Stimulated activated CD8-positive, alpha-beta memory T cell treated with anti-CD3 and anti-CD28 coated beads, Interleukin-15, amount 100 ng/mL, for 1 hour (primary cell): ENCODE measurements around the gene ELF2.
A peak's percentile ranks its signal among the peaks of the same experiment; 100 is the strongest.
"Not testable (repeated sequence)": the region's sequence is repeated elsewhere in the genome, so short reads cannot be mapped to it uniquely, and the experiment has no call there.

ENCODE experiments used
- DNase-seq: peaks from one replicate; pipeline ENCODE4 v3.0.0-alpha.2; 2020; ENCODE audit warnings: low read depth

ELF2 gene

DNA sequence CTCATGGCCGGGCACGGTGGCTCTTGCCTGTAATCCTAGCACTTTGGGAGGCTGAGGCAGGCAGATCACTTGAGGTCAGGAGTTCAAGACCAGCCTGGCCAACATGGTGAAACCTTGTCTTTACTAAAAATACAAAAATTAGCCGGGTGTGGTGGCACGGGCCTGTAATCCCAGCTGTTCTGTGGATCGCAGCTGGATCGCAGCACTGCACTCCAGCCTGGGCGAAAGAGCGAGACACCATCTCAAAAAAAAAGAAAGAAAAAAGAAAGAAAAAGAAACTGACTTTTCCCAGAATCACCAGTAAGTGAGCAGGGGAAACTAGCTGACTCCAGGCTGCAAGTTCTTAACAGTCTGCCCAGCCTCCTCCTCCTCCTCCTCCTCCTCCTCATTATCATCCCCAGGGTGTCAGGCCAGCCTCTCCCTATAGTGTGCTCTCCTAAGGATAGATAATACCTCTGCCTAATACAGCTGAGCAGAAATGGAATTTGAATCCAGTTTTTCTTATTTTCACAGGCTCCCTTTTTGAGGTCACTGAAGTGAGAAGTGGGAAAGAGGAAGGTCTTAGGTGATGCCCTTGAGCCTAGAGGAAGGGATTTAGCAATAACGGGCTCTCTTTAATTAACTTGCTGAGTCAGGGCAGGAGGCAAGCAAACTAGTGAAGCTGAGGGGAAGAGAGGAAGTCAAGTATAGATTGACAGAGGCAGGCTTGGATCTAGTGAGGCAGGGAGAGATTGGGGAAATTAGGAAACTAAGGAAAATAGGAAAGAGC, 11.8 kb upstream of the ELF2 start:
- no peak for DNase-seq

DNA sequence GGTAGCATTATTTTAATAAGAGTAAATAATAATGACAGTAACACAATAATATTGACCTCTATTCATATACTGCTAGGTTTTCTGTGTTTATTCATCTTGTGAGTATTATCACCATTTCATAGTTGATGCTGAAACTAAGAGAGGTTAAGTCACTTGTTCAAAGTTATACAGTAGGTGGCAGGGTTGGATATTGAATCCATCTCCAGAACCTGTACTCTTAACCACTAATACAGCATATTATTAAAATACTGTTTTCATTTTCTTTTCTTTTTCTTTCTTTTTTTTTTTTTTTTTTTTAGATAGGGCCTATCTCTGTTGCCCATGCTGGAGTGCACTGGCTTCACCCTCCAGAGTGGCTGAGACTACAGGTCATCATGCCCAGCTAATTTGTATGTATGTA, 7.1 kb upstream of the ELF2 start:
- no peak for DNase-seq

DNA sequence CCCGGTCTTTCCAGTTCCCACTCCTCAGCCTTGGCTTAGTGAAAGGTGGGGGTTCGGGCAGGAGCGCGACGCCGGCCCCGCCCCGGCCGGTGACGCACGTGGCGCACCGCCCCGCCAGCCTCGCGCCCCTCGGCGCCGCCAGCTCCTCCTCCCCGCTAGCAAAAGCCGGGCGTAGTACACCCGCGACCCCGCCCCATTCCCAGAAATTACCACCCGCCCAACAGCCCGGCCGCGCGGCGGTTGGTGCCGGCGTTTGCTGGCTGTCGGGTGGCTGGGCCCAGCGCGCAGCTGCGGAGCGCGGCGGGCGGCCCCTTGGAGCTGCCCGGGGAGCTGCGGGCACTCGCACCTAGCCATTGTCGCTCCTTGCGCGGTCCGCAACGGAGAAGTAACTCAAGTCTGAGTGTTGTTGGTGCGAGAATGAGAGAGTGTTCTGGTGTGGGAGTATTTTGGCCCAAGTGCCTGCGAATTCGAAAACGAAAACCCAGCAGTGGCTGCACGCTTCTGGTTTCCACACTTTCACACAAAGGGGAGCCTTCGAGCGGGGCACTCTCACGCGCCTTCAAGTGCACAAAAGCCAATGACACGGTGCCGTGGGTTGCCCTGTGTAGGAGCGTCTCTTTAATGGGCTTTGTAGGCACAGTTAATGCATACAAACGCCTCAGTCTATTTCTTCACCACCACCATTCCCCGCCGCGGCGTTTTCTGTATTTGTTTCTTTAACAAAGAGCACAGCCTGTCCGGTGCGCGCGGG, 1.0 kb upstream of the ELF2 start:
- DNase-seq: peak; percentile 75

DNA sequence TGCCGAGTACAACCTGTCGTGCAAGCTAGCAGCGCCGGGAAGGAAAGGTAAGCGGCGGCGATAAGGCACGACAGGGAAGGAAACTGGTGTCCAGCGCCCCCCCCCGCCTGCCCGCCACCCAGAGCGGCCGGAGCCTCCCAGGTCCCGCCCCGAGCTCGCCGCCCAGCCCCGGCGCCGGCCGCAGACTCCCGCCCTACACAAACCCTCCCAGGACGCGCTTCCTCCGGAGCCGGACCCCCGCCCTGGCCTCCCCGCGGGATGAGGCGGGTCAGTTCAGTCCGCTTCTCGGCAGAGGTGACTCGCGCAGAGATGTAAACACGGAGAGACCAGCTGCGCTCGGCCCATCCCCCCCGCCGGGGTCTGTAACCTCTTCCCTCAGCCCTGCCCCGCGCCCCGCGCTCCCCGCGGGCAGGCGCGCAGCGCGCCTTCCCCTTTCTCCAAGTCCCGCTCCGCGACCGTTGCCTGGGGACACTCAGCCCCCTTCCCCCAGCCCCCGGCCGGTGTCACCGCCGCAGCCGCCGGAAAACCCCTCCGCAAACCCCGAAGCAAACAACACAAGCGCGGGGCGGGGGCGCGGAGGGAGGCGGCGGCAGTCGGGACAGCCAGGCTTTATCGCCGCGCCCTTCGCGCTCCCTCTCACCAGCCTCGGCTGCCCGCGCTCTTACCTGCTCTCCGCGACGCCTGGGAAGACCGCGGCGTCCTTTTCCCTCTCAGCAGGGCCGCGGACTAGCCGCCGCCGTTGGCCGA, 543 bp downstream of the ELF2 start:
- peak; percentile 26 for DNase-seq

DNA sequence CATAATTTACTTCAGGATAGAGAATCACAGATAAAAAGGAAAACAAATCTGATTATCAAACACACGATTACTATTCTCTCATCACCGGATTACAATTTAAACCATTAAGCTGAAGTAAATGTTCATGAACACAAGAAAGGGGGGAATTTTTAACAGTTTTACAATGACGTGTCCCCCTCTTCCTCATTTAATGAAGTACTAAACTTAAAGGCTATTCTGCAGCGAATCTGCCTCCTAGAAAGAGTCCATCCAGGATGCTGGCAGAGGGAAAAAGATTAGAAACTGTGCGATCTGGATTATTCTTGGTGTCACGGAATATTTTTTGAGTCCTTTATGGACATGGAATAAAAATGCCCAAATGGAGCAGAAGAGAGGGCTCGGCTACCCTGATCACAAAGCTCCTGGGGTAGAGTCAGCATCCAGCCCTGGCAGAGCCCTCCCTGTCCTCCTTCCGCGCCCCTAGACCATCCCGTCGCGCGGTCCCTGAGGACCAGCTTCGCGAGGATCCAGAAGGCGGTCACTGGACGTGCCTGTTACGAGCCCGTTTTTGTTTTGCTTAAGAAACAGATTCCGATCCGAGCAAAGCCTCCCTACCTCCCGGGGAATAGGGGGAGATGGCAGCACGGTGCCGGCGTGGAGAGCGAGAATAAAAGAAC, 1.2 kb downstream of the ELF2 start:
- DNase-seq: no peak

DNA sequence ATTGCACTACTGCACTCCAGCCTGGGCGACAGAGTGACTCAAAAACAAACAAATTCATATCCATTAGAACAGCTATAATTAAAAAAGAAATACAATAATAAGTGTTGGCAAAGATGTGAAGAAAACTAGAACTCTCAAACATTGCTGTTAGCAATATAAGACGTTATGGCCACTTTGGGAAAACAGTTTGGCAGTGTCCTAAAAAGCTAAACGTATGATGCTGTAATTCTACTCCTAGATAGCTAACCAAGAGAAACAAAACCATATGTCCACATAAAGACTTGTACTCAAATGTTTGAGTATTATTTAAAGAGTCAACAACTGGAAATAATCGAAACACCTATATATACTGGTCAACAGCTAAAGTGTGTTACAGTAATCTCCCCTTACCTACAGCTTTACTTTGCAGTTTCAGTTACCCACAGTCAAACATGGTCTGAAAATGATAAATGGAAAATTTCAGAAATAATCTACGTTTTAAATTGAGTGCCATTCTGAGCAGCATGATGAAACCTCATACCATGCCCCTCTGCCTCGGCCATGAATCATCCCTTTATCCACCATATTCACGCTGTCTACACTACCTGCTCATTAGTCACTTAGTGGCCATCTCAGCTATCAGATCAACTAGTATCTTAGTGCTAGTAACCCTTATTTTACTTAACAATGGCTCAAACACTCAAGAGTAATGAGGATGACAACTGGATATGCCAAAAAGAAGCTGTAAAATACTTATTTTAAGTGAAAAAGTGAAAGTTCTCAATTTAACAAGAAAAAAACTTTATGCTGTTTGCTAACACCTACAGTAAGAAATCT, 4.9 kb downstream of the ELF2 start:
- DNase-seq: no peak

DNA sequence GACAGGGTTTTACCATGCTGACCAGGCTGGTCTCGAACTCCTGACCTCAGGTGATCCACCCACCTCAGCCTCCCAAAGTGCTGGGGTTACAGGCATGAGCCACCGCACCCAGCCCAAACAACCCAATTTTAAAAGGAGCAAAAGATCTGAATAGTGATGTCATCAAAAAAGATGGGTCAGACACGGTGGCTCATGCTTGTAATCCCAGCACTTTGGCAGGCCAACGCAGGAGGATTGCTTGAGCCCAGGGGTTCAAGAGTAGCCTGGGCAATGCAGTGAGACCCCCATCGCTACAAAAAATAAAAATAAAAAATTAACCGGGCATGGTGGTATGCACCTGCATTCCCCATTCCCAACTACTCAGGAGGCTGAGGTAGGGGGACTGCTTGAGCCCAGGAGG, 6.1 kb downstream of the ELF2 start:
- no peak for DNase-seq

DNA sequence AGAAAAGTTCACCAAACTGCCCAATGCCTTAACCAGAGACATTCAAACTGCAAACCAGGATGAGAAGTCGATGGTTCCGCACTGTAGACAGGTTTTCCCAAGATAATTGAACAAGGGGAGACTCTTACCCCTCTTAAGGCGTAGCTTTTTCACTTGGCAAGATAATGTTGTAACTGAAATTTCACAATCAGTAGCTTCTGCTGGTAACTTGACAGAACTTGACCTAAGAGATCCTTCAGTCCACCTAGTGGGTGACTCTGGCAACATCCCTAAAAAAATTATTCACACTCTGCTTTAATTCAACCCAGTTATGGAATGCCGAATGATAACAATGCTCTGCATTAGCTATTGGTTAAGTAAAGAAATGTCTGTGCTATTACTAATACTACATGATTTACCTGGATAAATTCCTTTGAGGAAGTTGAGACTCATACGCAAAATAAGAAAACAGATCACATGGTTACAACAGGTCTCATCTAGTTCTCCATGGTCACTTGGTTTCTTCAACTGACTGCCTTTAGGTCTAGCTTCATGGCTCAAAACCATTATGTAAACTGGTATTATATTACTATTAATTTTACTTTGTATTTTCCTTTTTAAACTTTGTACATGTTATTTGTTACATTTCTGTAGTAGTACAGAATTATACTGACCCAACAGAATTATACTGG, 9.1 kb downstream of the ELF2 start:
- no peak for DNase-seq

DNA sequence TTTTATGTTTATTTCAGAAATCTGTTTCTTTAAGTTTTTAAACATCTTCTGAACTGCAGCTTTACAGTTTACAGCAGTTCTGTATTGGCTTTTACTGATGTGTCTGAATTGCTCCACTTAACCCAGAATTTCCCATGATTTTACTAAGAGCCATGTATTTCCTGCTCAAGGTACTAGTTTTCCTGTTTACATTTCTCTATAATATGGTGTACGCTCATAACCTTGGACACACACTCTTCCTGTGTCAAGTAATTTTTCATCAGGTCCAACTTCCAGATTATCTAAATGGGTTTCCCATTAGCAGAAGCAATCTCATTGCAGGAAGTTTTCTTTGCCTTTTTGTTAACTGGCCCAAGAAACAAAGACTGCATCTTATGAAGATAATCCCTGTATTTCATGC, 12.3 kb downstream of the ELF2 start:
- no peak for DNase-seq

DNA sequence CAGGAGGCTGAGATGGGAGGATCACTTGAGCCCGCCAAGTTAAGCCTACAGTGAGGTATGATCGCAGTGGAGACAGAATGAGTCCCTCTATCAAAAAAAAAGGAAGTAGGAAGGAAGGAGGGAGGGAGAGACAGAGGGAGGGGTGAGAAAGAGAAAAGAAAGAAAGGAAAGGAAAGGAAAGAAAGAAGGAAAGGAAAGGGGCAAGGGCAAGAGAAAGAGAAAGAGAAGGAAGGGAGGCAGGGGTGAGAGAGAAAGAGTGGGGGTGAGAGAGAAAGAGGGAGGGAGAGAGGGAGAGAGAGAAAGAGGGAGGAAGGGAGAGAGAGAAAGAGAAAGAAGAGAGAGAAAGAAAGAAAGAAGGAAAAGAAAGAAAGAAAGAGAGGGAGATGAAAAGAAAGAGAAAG, 13.2 kb downstream of the ELF2 start:
- no peak for DNase-seq

DNA sequence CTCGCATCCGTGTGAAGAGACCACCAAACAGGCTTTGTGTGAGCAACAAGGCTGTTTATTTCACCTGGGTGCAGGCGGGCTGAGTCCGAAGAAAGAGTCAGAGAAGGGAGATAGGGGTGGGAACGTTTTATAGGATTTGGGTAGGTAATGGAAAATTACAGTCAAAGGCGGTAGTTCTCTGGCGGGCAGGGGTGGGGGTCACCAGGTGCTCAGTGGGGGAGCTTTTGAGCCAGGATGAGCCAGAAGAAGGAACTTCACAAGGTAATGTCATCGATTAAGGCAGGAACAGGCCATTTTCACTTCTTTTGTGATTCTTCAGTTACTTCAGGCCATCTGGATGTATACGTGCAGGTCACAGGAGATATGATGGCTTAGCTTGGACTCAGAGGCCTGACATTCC, 19.0 kb downstream of the ELF2 start:
- not testable (repeated sequence) for DNase-seq

DNA sequence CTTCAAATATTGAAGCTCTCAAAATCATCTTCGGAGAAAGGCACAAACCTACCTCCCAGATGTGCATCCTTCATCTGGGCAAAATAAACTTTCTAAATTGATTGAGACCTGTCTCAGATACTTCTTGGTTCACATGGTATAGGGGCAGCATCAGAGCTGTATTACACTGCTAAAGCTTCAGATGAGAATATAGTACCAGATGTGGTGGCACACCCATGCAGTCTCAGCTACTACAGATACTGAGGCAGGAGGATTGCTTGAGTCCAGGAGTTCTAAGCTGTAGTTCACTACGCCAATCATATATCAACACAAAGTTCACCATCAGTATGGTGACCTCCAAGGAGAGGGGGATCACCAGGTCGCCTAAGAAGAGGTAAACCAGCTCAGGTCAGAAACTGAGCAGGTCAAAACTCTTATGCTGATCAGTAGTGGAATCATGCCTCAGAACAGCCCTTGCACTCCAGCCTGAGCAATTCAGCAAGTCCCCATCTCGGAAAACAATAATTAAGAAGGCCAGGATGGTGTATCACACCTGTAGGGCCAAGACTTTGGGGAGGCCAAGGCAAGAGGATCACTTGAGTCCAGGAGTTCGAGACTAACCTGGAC, 22.0 kb downstream of the ELF2 start:
- DNase-seq: no peak

DNA sequence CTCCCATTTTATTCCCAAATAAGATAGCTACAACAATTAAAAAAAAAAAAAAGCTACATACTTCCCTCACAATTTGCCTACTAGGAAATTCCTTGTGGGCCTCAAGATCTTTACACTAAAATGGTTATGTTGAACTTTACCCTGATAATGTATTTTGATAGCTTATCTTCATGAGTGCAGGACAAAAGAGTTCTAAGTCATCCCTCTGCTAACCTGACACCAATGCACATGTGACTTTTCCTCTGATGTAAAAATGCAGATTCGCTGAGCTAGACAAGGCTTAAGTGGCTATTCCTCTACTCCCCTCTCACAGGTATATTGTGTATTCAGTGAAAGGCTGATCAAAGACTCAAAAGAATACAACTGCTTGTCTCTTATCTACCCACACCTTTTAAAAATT, 22.5 kb downstream of the ELF2 start:
- no peak for DNase-seq

DNA sequence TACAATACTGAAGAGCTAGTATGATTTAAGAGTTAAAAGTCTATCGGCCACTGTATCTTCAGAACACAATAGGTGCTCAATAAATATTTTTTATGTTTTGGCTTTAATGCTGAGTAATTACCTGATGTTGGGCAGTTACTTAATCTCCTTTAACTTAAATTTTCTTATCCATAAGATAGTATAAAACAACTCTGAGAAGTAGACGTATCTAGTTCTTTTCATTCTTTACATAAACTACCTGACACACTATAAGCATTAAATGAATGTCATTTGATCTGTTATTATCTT, 22.9 kb downstream of the ELF2 start:
- DNase-seq: no peak

DNA sequence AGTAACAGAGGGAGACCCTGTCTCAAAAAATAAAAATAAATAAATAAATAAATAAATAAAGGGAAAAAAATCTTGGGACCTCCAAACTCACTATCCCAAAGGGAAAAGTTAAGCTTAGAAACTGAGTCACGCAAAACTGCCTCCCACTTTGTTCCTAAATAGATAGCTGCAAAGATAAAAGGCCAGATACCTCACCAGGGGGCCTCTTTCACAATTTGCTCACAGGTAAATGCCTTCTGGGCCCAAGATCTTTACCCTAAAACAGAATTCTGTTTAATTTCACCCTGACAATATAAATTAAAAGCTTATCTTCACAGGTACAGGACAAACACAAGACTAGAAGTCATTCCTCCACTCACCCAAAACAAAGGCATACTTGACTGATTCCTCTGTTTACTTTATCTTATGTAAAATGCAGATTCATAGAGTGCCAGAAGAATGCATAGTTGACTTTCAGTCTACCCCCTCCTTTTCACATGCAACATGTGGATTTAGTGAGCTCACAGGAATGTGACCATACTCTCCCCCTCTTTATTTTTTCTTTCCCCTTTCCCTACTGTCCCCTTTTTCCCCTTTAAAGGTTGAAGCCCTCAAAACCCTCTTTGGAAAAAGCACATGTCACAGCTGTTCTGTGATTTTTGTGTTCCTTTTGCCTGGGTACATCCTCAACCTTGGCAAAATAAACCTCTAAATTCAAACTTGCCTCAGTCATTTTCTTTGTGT, 23.4 kb downstream of the ELF2 start:
- no peak for DNase-seq

DNA sequence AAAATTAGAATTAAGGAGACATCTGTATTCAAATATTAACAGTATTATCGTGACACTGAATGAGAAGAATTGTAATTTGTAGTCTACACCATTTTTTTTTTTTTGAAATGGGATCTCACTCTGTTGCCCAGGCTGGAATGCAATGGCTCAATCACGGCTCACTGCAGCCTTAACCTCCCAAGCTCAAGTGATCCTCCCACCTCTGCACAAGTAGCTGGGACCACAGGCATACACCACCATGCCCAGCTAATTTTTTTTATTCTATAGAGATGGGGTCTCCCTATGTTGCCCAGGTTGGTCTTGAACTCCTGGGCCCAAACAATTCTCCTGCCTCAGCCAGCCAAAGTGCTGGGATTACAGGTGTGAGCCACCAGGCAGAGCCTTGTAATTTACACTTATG, 24.8 kb downstream of the ELF2 start:
- DNase-seq: no peak

DNA sequence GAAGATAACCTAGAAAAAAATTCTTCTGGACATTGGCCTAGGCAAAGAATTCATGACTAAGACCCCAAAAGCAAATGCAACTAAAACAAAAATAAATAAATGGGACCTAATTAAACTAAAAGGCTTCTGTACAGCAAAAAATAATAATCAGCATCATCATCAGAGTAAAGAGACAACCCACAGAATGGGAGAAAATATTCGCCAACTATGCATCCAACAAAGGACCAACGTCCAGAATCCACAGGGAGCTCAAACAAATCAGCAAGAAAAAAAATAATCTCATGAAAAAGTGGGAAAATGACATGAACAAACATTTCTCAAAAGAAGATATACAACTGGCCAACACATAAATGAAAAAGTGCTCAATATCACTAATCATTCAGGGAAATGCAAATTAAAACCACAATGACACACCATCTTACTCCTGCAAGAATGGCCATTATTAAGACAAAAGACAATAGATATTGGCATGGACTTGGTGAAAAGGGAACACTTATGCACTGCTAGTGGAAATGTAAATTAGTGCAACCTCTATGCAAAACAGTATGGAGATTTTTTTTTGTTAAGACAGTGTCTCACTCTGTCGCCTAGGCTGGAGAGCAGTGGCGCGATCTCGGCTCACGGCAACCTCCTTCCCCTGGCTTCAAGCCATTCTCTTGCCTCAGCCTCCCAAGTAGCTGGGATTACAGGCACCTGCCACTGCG, 29.9 kb downstream of the ELF2 start:
- DNase-seq: no peak

DNA sequence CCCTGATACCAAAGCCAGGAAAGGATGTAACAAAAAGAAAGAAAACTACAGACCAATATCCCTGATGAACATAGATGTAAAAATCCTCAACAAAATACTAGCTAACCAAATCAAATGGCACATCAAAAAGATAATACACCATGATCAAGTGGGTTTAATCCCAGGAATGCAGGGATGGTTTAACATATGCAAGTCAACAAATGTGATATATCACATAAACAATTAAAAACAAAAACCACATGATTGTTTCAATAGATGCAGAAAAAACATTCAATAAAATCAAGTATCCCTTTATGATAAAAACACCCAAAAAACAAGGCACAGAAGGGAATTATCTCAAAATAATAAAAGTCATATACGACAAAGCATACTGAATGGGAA, 31.5 kb downstream of the ELF2 start:
- no peak for DNase-seq

DNA sequence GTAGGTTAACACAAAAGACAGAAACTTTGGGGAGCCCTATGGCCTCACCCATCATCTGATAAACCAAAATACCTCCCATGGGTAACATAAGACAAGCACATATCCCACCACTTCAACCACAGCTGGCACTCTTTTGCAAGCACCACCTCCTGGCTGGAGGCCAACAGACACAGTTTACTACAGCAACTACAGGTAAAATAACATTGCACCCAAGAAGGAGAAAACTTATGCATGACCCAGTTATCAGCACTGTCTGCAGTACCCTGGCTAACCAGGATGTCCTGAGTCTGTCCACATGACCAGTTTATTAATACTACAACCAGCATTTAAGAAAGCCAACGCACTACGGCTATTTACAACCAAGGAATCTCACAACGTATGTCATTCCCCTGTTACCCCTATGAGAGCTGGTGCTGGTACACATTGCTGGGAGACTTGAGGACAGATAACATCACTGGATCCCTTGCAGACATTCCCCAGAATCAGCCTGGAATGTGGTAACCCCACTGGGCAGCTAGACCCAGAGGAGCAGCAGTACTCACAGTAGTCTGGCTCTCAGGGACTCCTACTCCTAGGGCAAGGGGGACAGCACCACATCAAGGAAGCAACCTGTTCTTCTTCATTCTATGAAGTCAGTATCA, 32.0 kb downstream of the ELF2 start:
- no peak for DNase-seq
